Hematopoietic multipotent progenitor cell (in vitro differentiated cells): ENCODE results near the gene SLC27A1. TPM values are rescaled to one million over a fixed set of nuclear protein-coding genes. Genes with fewer than 3 reads are reported as not detected.
"Not testable (repeated sequence)": the region's sequence is repeated elsewhere in the genome, so short reads cannot be mapped to it uniquely, and the experiment has no call there.

Source experiments
- DNase-seq, 3 donors: peaks; one replicate each; pipeline ENCODE4 v3.0.0-alpha.2; 2011 to 2015; ENCODE audit warnings: low read depth in 2 of 3, low spot score in 2 of 3
- total RNA-seq: library from RNA; depleted of rRNA; stranded (reverse); fragments of >200 nt; gene quantifications from one replicate; pipeline ENCODE4 v1.2.3, GENCODE V29; 2012

Gene SLC27A1
- total RNA-seq, 1 donor: 27.5 TPM

- DNase-seq: no peak
These were observed 14.3 kb downstream of the SLC27A1 start for GRCh38 chr19:17484520-17485185.

GRCh38 chr19:17486545-17487240 is 16.4 kb downstream of the SLC27A1 start:
- DNase-seq: no peak

- no peak for DNase-seq
These were observed 17.2 kb downstream of the SLC27A1 start for GRCh38 chr19:17487284-17488121.

- peak; percentile 32 to 91 (median 87) for DNase-seq
These were observed 18.5 kb downstream of the SLC27A1 start for GRCh38 chr19:17488593-17489391.

- no peak for DNase-seq
These were observed 19.2 kb downstream of the SLC27A1 start for GRCh38 chr19:17489392-17490030.

GRCh38 chr19:17490411-17490810 is 20.1 kb downstream of the SLC27A1 start:
- peak in 1 of 3 donors; percentile 41 for DNase-seq

GRCh38 chr19:17491287-17491686 is 21.0 kb downstream of the SLC27A1 start:
- no peak for DNase-seq

GRCh38 chr19:17495639-17496296 is 25.4 kb downstream of the SLC27A1 start:
- DNase-seq: no peak

- peak; percentile 65 to 93 (median 89) for DNase-seq
These were observed 26.1 kb downstream of the SLC27A1 start for GRCh38 chr19:17496337-17496997.

GRCh38 chr19:17497149-17497798 is 26.9 kb downstream of the SLC27A1 start:
- no peak for DNase-seq

GRCh38 chr19:17499025-17499424 is 28.7 kb downstream of the SLC27A1 start:
- not testable (repeated sequence) for DNase-seq

GRCh38 chr19:17499648-17500446 is 29.5 kb downstream of the SLC27A1 start:
- peak in 1 of 3 donors; percentile 43 for DNase-seq

GRCh38 chr19:17500447-17501198 is 30.3 kb downstream of the SLC27A1 start:
- DNase-seq: no peak

- DNase-seq: no peak
These were observed 32.9 kb downstream of the SLC27A1 start for GRCh38 chr19:17503240-17503639.

GRCh38 chr19:17504030-17504429 is 33.7 kb downstream of the SLC27A1 start:
- no peak for DNase-seq

GRCh38 chr19:17504456-17504855 is 34.1 kb downstream of the SLC27A1 start:
- no peak for DNase-seq

GRCh38 chr19:17505223-17505622 is 34.9 kb downstream of the SLC27A1 start:
- DNase-seq: no peak
